ENCODE data around the gene PARG.
"Not testable (repeated sequence)": the region's sequence is repeated elsewhere in the genome, so short reads cannot be mapped to it uniquely, and the experiment has no call there.

Gene PARG

DNA sequence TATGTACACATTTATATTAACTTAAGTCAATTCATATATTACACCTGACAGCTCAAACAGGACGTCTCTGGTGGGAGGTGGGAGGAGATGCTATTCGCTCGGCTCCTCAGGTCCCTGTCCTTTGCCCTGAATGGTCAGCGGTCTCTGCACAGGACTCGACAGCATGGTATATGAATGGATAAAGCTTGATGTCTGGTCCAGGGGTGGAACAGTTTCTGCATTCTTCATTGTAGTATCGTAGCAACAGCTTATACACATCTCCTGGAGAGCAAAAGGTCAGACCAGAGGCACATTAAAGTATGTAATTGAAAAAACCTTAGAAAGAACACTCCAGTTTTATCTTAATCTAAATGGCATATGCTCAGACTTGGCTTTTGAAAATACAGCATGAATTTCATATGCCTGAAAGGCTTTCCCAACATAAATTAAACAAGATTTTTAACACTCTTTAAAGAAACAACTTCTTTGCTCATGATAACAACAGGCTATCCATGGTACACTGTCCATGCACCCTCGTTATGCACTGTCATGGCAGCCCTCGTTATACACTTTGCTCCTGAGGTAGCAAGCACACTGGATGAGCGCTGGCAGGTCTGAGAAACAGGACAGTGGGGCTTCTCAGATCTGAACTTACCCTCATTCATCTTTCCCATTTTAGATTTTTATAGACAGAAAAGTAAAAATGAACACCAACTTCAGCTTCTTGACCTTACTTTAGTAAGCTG lies 122.4 kb downstream of the PARG start:
- DNase-seq, result no peak

GRCh38 chr10:49817845-49818244 lies 124.0 kb downstream of the PARG start:
- DNase-seq, result no peak

DNA sequence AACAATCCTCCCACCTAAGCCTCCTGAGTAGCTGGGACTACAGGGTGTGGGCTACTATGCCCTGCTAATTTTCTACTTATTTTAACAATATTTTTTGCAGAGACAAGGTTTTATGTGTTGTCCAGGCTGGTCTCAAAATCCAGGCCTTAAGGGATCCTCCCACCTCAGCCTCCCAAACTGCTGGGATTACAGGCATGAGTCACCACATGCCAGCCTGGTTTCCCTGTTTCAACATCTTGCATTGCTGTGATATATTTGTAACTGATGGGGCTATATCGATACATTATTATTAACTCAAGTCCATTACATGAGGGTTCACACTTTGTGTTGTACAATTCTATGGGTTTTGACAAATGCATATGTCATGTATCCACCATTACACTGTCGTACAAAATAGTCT lies 137.8 kb downstream of the PARG start:
- DNase-seq, result no peak

- no peak for DNase-seq
Observed at GRCh38 chr10:49798275-49798674, 143.6 kb downstream of the PARG start.

- DNase-seq, result no peak
Observed at GRCh38 chr10:49791100-49791499, 150.7 kb downstream of the PARG start.

GRCh38 chr10:49784681-49785080 lies 157.1 kb downstream of the PARG start:
- no peak for DNase-seq

DNA sequence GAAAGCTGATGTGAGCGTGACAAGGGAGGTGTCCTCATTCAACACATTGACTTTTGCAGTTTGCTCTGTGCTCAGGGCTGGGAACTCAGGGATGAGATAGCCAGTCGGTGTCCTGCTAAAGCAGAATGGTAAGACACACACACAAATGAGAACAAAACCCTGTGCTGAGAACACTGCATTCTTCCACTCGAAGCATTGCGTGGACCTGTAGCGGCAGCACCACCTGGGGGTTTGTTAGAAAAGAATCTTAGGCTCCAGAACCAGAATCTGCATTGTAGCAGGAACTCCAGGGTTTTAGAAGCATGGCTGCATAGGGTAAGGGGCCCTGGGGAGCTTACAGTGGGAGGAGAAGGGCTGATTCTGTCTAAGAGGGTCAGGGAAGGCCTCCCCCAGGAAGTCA lies 158.2 kb downstream of the PARG start:
- DNase-seq, result no peak

GRCh38 chr10:49781247-49781646 lies 160.6 kb downstream of the PARG start:
- DNase-seq, result no peak

GRCh38 chr10:49778197-49778596 lies 163.6 kb downstream of the PARG start:
- no peak for DNase-seq

GRCh38 chr10:49776851-49777250 lies 165.0 kb downstream of the PARG start:
- DNase-seq, result no peak

DNA sequence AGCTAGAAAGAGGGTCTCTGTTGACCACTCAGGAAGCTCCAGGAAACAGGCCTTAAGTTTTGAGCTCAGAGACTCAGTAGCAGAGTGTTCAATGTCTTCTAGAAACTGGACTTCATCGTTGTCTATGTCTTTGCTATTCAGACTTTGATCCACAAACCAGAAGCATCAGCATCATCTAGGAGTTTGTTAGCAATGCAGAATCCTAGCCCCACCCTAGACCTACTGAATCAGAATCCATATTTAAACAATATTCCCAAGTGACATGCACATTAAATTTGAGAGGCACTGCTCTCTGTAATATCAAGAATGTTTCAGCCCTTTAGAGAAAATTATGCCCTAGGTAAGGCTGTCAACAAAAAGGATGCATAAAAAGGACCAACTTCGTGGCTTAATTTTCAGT lies 166.8 kb downstream of the PARG start:
- no peak for DNase-seq

DNA sequence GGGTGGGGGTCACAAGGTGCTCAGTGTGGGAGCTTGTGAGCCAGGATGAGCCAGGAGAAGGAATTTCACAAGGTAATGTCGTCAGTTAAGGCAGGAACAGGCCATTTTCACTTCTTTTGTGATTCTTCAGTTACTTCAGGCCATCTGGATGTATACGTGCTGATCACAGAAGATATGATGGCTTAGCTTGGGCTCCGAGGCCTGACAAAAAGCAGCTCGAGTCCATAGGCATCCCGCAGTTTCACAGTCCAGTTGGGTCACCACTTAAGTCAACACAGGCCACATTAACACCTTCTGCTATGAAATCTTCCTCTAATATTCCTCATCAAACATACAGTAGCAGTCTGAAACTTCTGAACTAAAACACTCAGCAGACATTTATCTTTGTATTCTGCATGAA lies 168.9 kb downstream of the PARG start:
- not testable (repeated sequence) for DNase-seq

DNA sequence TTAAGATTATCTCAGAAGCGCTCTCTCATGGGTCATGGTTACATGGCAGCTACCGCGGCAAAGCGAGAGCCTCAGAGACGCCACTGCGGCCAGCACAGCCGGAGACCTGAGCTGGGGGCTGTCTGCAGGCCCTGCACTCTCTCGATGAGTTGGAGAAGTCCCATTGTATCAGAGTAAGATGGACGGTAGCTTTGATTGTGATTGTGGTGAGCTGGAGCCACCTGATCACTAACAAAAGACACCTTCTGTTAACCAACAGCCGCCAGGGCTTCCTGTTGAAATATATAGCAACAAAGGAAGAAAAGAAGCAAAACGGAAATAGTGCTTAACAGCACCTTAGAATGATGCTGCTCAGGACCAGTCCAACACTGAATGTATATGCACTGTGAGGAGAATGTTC lies 170.8 kb downstream of the PARG start:
- DNase-seq, result not testable (repeated sequence)

DNA sequence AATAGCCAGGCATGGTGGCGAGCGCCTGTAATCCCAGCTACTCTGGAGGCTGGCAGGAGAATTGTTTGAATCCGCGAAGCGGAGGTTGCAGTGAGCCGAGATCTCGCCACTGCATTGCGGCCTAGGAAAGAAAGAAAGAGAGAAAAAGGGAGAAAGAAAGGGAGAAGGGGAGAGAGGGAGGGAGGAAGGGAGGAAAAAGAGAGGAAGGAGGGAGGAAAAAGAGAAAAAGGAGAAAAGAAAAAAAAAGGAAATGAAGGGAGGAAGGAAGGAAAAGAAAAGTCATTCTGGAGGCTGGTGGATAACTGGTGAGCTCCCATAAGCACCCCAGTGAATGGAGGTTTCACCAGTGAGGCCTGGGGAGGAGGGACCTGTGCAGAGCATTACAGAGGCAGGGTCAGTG lies 172.1 kb downstream of the PARG start:
- no peak for DNase-seq

GRCh38 chr10:49768731-49769130 lies 173.1 kb downstream of the PARG start:
- DNase-seq, result no peak

DNA sequence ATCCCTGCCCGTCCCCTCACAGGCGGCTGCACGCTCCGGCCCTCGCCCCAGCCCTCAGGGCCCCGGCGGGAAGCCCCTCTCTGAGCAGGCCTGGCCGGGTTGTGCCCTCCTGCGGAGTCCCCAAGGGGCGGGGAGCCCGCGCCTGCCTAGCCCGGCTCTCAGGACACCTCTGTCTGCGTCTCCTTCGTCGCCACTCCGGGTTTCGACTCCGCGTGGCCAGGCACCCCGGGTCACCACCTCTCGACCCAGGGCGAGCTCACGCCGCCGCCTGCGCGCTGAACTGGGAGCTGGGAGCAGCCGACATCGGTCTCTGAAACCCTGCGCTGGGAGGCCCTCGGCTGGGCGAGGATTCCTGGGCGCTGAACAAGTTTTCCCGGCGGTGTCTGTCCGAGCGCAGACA lies 173.5 kb downstream of the PARG start:
- DNase-seq, result no peak
